GM18868 (cell line): ENCODE data around the gene TSPAN9.
A peak's percentile ranks its signal among the peaks of the same experiment; 100 is the strongest.

Source experiments
- ATAC-seq: cut with Tn5 transposase; IDR thresholded peaks from one replicate; pipeline ENCODE4 v1.9.1; 2021; ENCODE audit warnings: mild to moderate bottlenecking, moderate library complexity; ENCODE audit not compliant: unreplicated experiment

TSPAN9 gene

GRCh38 chr12:3179731-3180130, 102.6 kb downstream of the TSPAN9 start:
- no peak for ATAC-seq

GRCh38 chr12:3182426-3182825, 105.2 kb downstream of the TSPAN9 start:
- no peak for ATAC-seq

DNA sequence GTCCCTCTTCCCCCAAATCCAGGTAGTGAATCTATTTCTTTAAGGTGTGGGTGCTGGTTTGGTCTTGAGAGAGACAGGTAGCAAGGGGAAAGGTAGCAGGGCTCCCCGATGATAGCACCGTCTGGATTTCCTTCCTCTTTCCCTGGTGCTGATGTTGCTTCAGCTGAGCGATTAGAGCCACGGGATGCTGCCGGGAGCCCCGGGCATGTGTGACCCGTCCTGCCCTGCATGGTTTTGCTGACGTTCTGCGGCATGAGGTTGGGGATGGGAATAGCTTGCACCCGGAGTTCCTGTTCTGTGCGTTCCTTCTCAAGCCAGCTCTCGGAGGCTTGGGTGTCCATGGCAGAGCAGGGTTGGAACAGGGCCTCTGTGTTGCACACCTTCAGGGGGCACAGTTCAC, 107.3 kb downstream of the TSPAN9 start:
- ATAC-seq = no peak

GRCh38 chr12:3185260-3185870, 108.2 kb downstream of the TSPAN9 start:
- no peak for ATAC-seq

- ATAC-seq = peak; percentile 88
Observed at GRCh38 chr12:3186546-3187215, 109.5 kb downstream of the TSPAN9 start.

- no peak for ATAC-seq
Observed at GRCh38 chr12:3187846-3188770, 110.9 kb downstream of the TSPAN9 start.

GRCh38 chr12:3189282-3189681, 112.1 kb downstream of the TSPAN9 start:
- no peak for ATAC-seq

DNA sequence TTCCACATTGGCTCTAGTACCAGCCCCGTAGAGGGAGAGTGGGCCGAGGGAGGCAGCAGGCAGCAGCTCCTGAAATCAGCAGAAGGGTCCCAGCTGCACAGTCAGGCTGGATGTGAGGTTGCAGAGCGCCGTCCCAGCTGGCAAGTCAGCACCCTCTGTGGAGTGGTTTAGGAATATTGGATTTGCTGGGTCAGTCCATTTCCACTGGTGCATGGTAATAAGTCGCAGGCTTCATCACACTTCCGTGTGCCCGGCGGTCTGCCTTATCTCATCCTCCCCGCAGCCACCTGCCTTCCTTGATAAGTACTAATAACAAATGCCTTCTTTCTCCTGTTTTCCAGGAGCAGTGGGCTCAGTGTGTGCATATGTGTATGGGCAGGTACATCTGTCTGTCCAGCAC, 112.9 kb downstream of the TSPAN9 start:
- ATAC-seq = no peak

- ATAC-seq = no peak
Observed at GRCh38 chr12:3191450-3191849, 114.3 kb downstream of the TSPAN9 start.

- ATAC-seq = no peak
Observed at GRCh38 chr12:3192221-3192620, 115.0 kb downstream of the TSPAN9 start.

DNA sequence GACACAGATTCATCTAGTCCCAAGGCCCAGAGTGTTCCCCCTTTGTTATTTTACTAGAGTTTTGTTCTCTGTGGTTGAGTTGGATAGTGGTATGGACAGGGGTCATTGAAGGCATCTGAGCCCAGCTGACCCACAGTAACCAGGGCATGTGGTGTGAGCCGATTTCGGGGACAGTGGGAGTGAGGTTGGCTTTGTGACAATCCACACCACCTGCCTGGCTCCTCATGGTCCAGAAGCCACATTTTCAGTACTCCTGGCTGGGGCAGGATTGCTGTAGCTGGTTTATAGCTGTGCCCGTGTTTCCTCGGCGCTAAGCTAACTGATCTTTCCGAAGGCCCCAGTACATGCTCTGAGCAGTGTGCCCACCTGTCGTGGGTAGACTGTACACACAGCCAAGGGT, 116.0 kb downstream of the TSPAN9 start:
- no peak for ATAC-seq

- ATAC-seq = no peak
Observed at GRCh38 chr12:3193755-3194154, 116.6 kb downstream of the TSPAN9 start.

- no peak for ATAC-seq
Observed at GRCh38 chr12:3195337-3195736, 118.2 kb downstream of the TSPAN9 start.

- no peak for ATAC-seq
Observed at GRCh38 chr12:3195859-3196483, 118.8 kb downstream of the TSPAN9 start.

GRCh38 chr12:3196488-3196887, 119.3 kb downstream of the TSPAN9 start:
- no peak for ATAC-seq

DNA sequence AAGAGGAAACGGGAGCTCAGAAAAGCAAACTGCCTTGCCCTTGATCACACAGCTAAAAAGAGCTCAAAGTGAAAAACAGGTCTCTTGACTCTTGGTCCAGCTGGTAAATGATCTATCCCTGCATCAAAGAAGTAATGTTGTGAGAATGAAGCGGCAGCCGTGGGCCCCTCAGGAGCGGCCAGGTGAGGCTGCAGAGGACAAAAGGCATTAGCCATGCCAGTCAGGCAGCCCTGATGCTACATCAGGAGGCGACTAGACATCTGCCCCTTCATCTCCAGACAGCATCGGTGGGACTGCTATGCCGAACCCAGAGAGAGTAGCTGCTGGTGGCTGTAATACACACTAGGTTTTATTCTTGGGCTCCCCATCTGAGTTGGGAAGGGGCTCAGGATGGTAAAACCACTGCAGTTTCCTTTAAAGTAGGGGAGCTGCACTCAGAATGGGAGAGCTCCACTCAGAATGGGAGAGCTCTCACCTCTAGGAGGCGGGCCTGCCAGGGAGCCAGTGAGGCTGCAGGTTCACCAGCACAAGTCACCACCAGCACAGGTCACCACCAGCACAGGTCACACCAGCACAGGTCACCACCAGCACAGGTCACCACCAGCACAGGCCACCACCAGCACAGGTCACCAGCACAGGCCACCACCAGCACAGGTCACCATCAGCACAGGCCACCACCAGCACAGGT, 120.1 kb downstream of the TSPAN9 start:
- no peak for ATAC-seq

GRCh38 chr12:3199551-3200031, 122.4 kb downstream of the TSPAN9 start:
- ATAC-seq = no peak

DNA sequence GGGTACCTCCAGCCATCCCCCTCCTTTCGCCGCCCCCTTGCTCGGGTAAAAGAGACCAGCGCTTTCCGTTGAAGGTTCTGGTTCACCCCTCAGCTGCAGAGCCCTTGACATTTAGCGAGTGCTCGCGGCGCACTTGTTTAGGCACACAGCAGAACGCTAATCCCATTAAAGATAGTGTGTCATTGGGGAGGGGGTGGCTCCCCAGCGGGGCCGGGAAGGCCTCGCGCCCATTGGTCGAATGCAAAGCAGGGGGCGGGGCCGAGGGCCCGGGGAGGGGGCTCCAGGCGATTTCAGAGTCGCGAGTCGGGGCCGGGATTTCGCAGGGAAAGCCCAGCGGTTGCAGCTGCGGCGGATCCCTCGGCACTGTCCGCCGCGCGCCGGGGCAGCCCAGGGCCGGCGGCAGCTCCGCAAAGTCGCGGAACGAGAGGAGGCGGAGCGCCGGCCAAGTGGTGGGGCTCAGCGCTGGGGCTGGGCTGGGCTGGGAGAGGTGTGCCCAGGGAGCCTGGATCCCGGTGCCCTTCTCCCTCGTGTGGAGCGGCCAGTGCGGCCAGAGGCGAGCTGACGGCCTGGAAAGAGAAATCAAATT, 122.9 kb downstream of the TSPAN9 start:
- no peak for ATAC-seq

DNA sequence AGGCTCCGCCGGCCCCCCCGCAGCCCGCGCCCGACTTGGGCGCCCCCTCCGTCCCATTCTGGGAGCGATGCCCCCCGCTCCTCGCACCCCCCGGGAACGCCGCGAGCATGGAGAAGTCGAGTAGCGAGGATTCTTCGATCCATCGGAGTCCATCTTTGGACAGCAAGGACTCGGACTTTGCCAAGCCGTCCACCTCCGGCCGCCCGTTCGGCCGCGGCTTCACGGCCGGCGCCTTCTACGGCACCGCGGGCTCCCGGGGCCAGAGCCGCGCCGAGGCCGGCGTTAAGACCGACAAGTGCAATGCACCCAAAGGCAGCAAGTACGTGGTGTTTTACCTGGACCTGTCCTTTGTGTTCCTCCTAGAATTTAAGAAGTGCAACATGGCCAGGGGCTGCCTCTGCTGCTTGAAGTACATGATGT, 123.6 kb downstream of the TSPAN9 start:
- ATAC-seq = no peak

DNA sequence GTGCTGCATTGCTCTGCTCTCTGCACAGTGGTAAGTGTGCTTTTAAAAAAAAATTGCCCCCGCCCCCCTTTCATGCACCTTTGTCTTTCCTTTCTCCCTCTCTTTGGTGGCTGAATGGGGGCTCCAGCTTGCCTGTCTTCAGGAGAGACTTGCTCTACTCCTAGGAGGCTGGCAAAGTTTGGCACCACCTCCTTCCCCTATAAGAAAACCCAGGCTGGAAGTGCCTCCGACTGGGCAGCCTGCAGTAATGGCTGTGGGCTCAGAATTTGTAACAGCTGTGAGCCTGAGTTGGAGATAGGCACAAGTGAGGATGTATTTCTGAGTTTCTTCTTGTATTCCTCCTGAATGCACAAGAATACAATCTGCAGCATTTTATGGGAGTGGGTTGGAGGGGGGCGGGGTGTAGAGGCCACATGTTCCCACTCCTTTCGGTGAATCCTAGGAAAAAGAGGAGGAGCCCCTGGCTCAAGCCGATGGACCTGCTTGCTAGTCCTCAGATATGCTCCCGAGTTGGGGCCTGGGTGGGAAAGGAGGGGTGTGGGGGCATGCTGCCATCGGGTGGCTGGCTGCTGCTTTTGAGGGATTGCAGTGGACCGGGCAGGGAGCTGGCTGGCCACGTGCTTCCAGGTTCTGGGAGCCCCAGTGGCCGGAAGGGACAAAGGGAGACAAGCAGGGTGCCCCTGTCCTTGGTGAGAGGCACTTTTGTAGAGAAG, 124.3 kb downstream of the TSPAN9 start:
- no peak for ATAC-seq
